ENCODE results near the gene PPP2R1A.

- TF ChIP-seq EZH2 (IDR thresholded peaks at IDR 0.05; ENCODE audit: insufficient read depth, low read length), result no peak
- TF ChIP-seq CTCF (IDR thresholded peaks at IDR 0.05; ENCODE audit: insufficient read depth, low read depth, low read length), result no peak
These were observed 22.9 kb downstream of the PPP2R1A start for GRCh38 chr19:52212572-52213255.

Data from astrocyte (in vitro differentiated cells and primary cell).